Measurements from ENCODE around the gene CSTF2. TPM values are rescaled to one million over a fixed set of nuclear protein-coding genes. Genes with fewer than 3 reads are reported as not detected.
"Not testable (repeated sequence)": the region's sequence is repeated elsewhere in the genome, so short reads cannot be mapped to it uniquely, and the experiment has no call there.

Gene CSTF2
- total RNA-seq, 1 experiment from 2014 or later = 40.9 TPM

DNA sequence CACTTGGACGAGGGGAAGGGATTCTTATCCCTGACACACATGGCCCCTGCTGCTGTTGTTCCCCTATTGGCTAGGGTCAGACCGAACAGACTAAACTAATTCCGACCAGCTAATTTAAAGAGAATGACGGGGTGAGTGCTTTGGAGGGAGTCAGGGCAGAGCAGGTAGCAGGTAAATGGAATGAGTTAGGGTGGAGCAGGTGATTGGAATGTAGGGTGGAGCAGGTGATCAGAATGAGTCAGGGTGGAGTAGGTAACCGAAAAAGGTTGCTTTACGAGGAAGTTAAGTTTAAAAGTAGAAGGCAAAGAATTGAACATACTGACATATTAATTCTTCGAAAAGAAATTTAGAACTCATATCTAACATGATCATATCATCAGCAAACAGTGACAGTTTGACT lies 11.9 kb upstream of the CSTF2 start:
- intact Hi-C loops (cut with micrococcal nuclease; ENCODE audit: unreplicated experiment); ATAC-seq; BruUV-seq (replicated peaks): not testable (repeated sequence)

DNA sequence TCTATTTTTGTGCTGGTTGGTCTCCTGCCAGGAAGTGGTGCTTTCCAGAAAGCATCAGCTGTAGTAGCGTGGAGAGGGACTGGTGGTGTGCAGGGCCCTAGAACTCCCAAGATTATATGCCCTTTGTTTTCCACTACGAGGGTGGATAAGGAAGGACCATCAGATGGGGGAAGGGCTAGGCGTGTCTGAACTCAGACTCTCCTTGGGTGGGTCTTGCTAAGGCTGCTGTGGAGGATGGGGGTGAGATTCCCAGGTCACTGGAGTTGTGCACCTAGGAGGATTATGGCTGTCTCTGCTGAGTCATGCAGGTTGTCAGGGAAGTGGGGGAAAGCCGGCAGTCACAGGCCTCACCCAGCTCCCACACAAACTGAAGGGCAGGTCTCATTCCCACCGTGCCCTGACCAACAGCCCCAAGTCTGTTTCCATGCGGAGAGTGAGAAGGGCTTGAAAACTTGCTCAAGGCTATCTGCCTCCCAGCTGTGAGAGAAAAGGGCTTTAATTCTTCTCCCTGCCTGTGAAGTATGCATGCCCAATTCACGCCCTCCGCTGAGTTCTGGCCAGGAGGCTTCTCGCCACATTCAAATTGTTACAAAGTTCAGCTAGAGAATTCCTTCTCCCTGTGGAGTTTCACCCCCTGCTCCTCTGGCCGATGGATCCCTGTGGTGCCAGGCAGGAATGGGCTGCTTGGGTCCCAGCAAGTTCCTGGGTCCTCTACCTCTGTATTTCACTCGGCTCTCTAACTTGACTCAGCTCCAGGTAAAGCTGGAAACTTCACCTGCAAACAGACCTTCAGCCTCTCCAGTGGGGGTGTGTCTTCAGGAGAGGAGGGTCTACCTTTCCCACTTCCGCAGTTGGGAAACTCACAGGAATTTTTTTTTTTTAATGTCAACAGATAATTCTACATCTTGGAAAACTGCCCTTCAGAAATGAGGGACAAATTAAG lies 7.7 kb upstream of the CSTF2 start:
- DNase-seq (ENCODE audit: low read depth, low spot score) (no peak), ATAC-seq (no peak)
- no peak overlapping the region for H3K27ac ChIP-seq (ENCODE audit: low read length)
- intact Hi-C loops (cut with micrococcal nuclease; ENCODE audit: unreplicated experiment) = no loop called here
- CTCF ChIA-PET = no interaction called here
- TF ChIP-seq, protein P1, sequence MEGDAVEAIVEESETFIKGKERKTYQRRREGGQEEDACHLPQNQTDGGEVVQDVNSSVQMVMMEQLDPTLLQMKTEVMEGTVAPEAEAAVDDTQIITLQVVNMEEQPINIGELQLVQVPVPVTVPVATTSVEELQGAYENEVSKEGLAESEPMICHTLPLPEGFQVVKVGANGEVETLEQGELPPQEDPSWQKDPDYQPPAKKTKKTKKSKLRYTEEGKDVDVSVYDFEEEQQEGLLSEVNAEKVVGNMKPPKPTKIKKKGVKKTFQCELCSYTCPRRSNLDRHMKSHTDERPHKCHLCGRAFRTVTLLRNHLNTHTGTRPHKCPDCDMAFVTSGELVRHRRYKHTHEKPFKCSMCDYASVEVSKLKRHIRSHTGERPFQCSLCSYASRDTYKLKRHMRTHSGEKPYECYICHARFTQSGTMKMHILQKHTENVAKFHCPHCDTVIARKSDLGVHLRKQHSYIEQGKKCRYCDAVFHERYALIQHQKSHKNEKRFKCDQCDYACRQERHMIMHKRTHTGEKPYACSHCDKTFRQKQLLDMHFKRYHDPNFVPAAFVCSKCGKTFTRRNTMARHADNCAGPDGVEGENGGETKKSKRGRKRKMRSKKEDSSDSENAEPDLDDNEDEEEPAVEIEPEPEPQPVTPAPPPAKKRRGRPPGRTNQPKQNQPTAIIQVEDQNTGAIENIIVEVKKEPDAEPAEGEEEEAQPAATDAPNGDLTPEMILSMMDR (IDR thresholded peaks at IDR 0.05) = no peak
- TF ChIP-seq TCF7L2 (IDR thresholded peaks at IDR 0.05; ENCODE audit: low read depth, low read length) (no peak), POLR2AphosphoS5 (IDR thresholded peaks at IDR 0.05; ENCODE audit: low read depth, low read length) (no peak), SIN3A (IDR thresholded peaks at IDR 0.05; ENCODE audit: borderline replicate concordance, insufficient read depth, low read depth, low read length) (no peak)
- no peaks in the 10 kb centered on the region for H3K9me3 ChIP-seq (ENCODE audit: control insufficient read depth, insufficient read depth, low read depth, low read length)
- no peaks in the 10 kb centered on the region for H3K36me3 ChIP-seq (ENCODE audit: control insufficient read depth, insufficient read depth, low read length)
- no peaks in the 10 kb centered on the region for H3K4me1 ChIP-seq (ENCODE audit: control insufficient read depth, insufficient read depth, low read length)
- in situ Hi-C loops (cut with HindIII; ENCODE audit: low pct_unique_long_range_greater_than_20kb, low sequenced_read_pairs) = no loop called here
- BruUV-seq (replicated peaks) = no TSS peak
- POLR2A ChIA-PET = no interaction called here
- no peak overlapping the region for H3K4me3 ChIP-seq (ENCODE audit: low read depth in 2 of 2, low read length in 2 of 2)
- H3K27me3 ChIP-seq (ENCODE audit: control insufficient read depth, insufficient read depth, low read length) = 0 out of 2 replicates have a peak, but pooled peaks cover 3% of the 10 kb centered on the region

More for the DNA sequence above, 11.9 kb upstream of the CSTF2 start:
- H3K9me3 ChIP-seq (ENCODE audit: control insufficient read depth, insufficient read depth, low read depth, low read length); in situ Hi-C loops (cut with HindIII; ENCODE audit: low pct_unique_long_range_greater_than_20kb, low sequenced_read_pairs); CTCF ChIA-PET; H3K27ac ChIP-seq (ENCODE audit: low read length); H3K27me3 ChIP-seq (ENCODE audit: control insufficient read depth, insufficient read depth, low read length); H3K36me3 ChIP-seq (ENCODE audit: control insufficient read depth, insufficient read depth, low read length); DNase-seq (ENCODE audit: low read depth, low spot score); POLR2A ChIA-PET; H3K4me1 ChIP-seq (ENCODE audit: control insufficient read depth, insufficient read depth, low read length); H3K4me3 ChIP-seq (ENCODE audit: low read depth in 2 of 2, low read length in 2 of 2): not testable (repeated sequence)

DNA sequence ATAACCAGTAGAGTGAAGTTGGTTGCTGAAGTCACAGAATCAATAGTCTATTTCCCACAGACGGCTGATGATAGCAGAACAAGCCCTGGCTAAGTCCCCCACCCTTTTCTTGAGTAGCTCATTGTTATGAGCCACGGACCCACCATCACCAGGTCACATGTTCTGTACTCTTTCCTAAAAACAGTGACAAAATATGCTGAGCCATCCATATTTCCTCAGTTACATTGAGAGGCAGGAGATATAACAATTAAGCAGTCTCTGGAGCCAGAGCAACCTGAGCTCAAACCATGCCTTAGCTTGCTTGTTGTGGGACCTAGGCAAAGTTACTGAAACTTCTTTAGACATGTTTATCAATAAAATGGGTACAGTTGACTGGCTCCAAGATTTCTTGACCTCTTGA lies 2.9 kb upstream of the CSTF2 start:
- BruUV-seq (replicated peaks) = no TSS peak
- POLR2A ChIA-PET = no interaction called here

More for the DNA sequence above, 2.9 kb upstream of the CSTF2 start:
- no peak overlapping the region for H3K4me3 ChIP-seq (ENCODE audit: low read depth in 2 of 2, low read length in 2 of 2)
- ATAC-seq (no peak), DNase-seq (ENCODE audit: low read depth, low spot score) (no peak)
- peaks cover 3% of the 10 kb centered on the region for H3K36me3 ChIP-seq (ENCODE audit: control insufficient read depth, insufficient read depth, low read length)
- no peaks in the 10 kb centered on the region for H3K9me3 ChIP-seq (ENCODE audit: control insufficient read depth, insufficient read depth, low read depth, low read length)
- H3K27ac ChIP-seq (ENCODE audit: low read length) = no peak overlapping the region
- CTCF ChIA-PET = no interaction called here
- TF ChIP-seq, protein P2, sequence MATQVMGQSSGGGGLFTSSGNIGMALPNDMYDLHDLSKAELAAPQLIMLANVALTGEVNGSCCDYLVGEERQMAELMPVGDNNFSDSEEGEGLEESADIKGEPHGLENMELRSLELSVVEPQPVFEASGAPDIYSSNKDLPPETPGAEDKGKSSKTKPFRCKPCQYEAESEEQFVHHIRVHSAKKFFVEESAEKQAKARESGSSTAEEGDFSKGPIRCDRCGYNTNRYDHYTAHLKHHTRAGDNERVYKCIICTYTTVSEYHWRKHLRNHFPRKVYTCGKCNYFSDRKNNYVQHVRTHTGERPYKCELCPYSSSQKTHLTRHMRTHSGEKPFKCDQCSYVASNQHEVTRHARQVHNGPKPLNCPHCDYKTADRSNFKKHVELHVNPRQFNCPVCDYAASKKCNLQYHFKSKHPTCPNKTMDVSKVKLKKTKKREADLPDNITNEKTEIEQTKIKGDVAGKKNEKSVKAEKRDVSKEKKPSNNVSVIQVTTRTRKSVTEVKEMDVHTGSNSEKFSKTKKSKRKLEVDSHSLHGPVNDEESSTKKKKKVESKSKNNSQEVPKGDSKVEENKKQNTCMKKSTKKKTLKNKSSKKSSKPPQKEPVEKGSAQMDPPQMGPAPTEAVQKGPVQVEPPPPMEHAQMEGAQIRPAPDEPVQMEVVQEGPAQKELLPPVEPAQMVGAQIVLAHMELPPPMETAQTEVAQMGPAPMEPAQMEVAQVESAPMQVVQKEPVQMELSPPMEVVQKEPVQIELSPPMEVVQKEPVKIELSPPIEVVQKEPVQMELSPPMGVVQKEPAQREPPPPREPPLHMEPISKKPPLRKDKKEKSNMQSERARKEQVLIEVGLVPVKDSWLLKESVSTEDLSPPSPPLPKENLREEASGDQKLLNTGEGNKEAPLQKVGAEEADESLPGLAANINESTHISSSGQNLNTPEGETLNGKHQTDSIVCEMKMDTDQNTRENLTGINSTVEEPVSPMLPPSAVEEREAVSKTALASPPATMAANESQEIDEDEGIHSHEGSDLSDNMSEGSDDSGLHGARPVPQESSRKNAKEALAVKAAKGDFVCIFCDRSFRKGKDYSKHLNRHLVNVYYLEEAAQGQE (IDR thresholded peaks at IDR 0.05; ENCODE audit: insufficient read depth in 1 of 2, low read depth in 2 of 2, low read length in 1 of 2) = no peak
- TF ChIP-seq SIN3A (IDR thresholded peaks at IDR 0.05; ENCODE audit: borderline replicate concordance, insufficient read depth, low read depth, low read length) (no peak), POLR2AphosphoS5 (IDR thresholded peaks at IDR 0.05; ENCODE audit: low read depth, low read length) (no peak), TCF7L2 (IDR thresholded peaks at IDR 0.05; ENCODE audit: low read depth, low read length) (no peak)
- TF ChIP-seq, protein P1 (IDR thresholded peaks at IDR 0.05) = no peak
- no peaks in the 10 kb centered on the region; the same call in 1 of the 2 replicates for H3K4me1 ChIP-seq (ENCODE audit: control insufficient read depth, insufficient read depth, low read length)
- in situ Hi-C loops (cut with HindIII; ENCODE audit: low pct_unique_long_range_greater_than_20kb, low sequenced_read_pairs) (no loop called here), intact Hi-C loops (cut with micrococcal nuclease; ENCODE audit: unreplicated experiment) (no loop called here)
- H3K27me3 ChIP-seq (ENCODE audit: control insufficient read depth, insufficient read depth, low read length) = 0 out of 2 replicates have a peak, but pooled peaks cover 3% of the 10 kb centered on the region
